ENCODE results near the gene CDC42BPA. TPM values are rescaled to one million over a fixed set of nuclear protein-coding genes. Genes with fewer than 3 reads are reported as not detected.

Gene CDC42BPA
- total and polyA plus RNA-seq, 2 of the 8 experiments (the other 6 are each of a cell fraction or from before 2014, with no cell fraction given), result 7.1 to 28.5 TPM

DNA sequence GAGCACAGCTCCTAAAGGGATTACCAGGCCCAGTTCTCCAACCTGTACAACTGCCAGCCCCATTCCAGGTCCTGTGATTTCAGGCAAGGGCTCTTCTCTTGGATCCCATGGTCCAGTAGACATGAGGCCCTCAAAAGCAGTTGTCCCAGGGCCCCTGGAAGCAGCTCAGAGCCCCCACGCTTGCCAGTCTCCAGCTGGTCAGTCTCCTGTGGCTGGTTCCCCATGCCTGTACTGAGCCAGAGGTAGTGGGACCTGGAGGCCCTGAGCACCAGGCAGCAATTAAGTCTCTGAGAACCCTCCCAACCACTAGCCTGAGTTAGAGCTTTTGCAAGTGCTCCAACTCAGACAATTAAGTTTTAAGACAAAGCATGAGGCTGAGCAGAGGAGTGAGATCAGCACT lies 36.9 kb downstream of the CDC42BPA start (continued):
- TF ChIP-seq TBP (IDR thresholded peaks at IDR 0.05; ENCODE audit: low read depth, low read length), result no peak
- TF ChIP-seq SRF (IDR thresholded peaks at IDR 0.05; ENCODE audit: low read depth, low read length), result no peak

Data from H1 (cell line).